Thyroid gland (tissue), 4 donors: ENCODE results near the gene DCP1B. TPM values are rescaled to one million over a fixed set of nuclear protein-coding genes. Genes with fewer than 3 reads are reported as not detected.
A peak's percentile ranks its signal among the peaks of the same experiment; 100 is the strongest.

ENCODE experiments used
- DNase-seq, 2 donors: peaks; one replicate each; pipeline ENCODE4 v3.0.0-alpha.2; 2019
- H3K27ac ChIP-seq, 3 donors: fragments of 200-600 bp; sonication (generic); 1 replicate in 2 of 3; 2 replicates in 1 of 3; pipeline ENCODE4 v1.5.1; 2016 to 2019; ENCODE audit warnings: mild to moderate bottlenecking in 1 of 3, moderate library complexity in 1 of 3
- H3K27me3 ChIP-seq: fragments of 200-600 bp; sonication (generic); one replicate; pipeline ENCODE4 v1.5.1; 2019
- H3K36me3 ChIP-seq, 2 donors: fragments of 200-600 bp; sonication (generic); one replicate each; pipeline ENCODE4 v1.5.1; 2016 to 2019
- H3K4me1 ChIP-seq, 2 donors: fragments of 200-600 bp; sonication (generic); one replicate each; pipeline ENCODE4 v1.5.1; 2017 to 2019
- H3K4me3 ChIP-seq, 3 donors: fragments of 200-600 bp; sonication (generic); replicated peaks in 1 of 3; 1 replicate in 2 of 3; 2 replicates in 1 of 3; pipeline ENCODE4 v1.5.1; 2016; ENCODE audit warnings: mild to moderate bottlenecking in 1 of 3
- H3K9me3 ChIP-seq: fragments of 200-600 bp; sonication (generic); one replicate; pipeline ENCODE4 v1.5.1; 2017
- CTCF ChIP-seq, 6 experiments: fragments of 200-600 bp in 3 of 6; fragments of 450-650 bp in 3 of 6; sonication (generic) in 3 of 6; IDR thresholded peaks; one replicate each; pipeline ENCODE4 v1.5.1; 2016 to 2019; ENCODE audit warnings: antibody characterized with exemption in 6 of 6, mild to moderate bottlenecking in 2 of 6, inconsistent platforms in 1 of 6, moderate library complexity in 1 of 6
- POLR2A ChIP-seq, 2 donors: fragments of 450-650 bp; IDR thresholded peaks; one replicate each; pipeline ENCODE4 v1.6.1; 2017; ENCODE audit warnings: antibody characterized with exemption in 2 of 2, mild to moderate bottlenecking in 2 of 2, moderate library complexity in 1 of 2
- WGBS, 2 donors: methylation state at CpG; one replicate each; pipeline ENCODE4 v1.1.5; 2017; 5-methylcytosine and 5-hydroxymethylcytosine counted together
- intact Hi-C: fragments of 100-400 bp; cut with DNase I; formaldehyde crosslinking; loops from one replicate; pipeline ENCODE4 v1.15.1; 2023
- total RNA-seq, 4 donors: library from RNA; depleted of rRNA; stranded (reverse); fragments of >200 nt; gene quantifications; one replicate each; pipeline ENCODE4 v1.2.3, GENCODE V29; 2016

The DCP1B gene
- total RNA-seq, 4 donors from 2014 or later: 20.1 to 22.9 (median 21.1) TPM

- H3K36me3 ChIP-seq: no peaks in the 10 kb centered on the region
- no peak overlapping the region for H3K4me3 ChIP-seq
- no peaks in the 10 kb centered on the region for H3K9me3 ChIP-seq
- peaks cover 16 to 40% of the 10 kb centered on the region in 2 donors for H3K4me1 ChIP-seq
- TF ChIP-seq CTCF (IDR thresholded peaks at IDR 0.05) (no peak), POLR2A (IDR thresholded peaks at IDR 0.05) (no peak)
- DNase-seq: no peak
- 74 to 80% methylated on average over 5 of the region's 5 CpGs for WGBS, 2 donors
- H3K27ac ChIP-seq: peak overlapping the region in 1 of 3 donors; percentile 1
- intact Hi-C loops: no loop called here
- no peaks in the 10 kb centered on the region for H3K27me3 ChIP-seq
These were observed 70.2 kb downstream of the DCP1B start for GRCh38 chr12:1934068-1934467.

GRCh38 chr12:1933342-1934051, 70.8 kb downstream of the DCP1B start:
- intact Hi-C loops: no loop called here
- H3K4me1 ChIP-seq: peaks cover 16 to 40% of the 10 kb centered on the region in 2 donors
- no peak for TF ChIP-seq POLR2A (IDR thresholded peaks at IDR 0.05)
- TF ChIP-seq CTCF (IDR thresholded peaks at IDR 0.05): no peak
- H3K27me3 ChIP-seq: no peaks in the 10 kb centered on the region
- H3K27ac ChIP-seq: peak overlapping the region; percentile 1 to 36 (median 33)
- WGBS, 2 donors: 47 to 56% methylated on average over 15 to 16 of the region's 16 CpGs
- H3K36me3 ChIP-seq: no peaks in the 10 kb centered on the region
- DNase-seq: peak; percentile 51
- no peak overlapping the region for H3K4me3 ChIP-seq
- H3K9me3 ChIP-seq: no peaks in the 10 kb centered on the region

- Histone ChIP-seq H3K4me3 (no peak overlapping the region), H3K4me1 (peaks cover 12 to 29% of the 10 kb centered on the region in 2 donors), H3K9me3 (no peaks in the 10 kb centered on the region), H3K27ac (peak overlapping the region in 2 of 3 donors; percentile 8 to 24), H3K36me3 (no peaks in the 10 kb centered on the region), H3K27me3 (no peaks in the 10 kb centered on the region)
- DNase-seq: peak; percentile 88 to 91
- WGBS, 2 donors: 15 to 42% methylated on average over 16 of the region's 16 CpGs
- intact Hi-C loops: no loop called here
- TF ChIP-seq POLR2A (IDR thresholded peaks at IDR 0.05): no peak
- TF ChIP-seq CTCF (IDR thresholded peaks at IDR 0.05): no peak
These were observed 71.9 kb downstream of the DCP1B start for GRCh38 chr12:1932264-1932777.

GRCh38 chr12:1931642-1932041, 72.6 kb downstream of the DCP1B start:
- Histone ChIP-seq H3K4me3 (no peak overlapping the region), H3K27me3 (no peaks in the 10 kb centered on the region), H3K4me1 (peaks cover 5 to 22% of the 10 kb centered on the region in 2 donors), H3K27ac (peak overlapping the region in 1 of 3 donors; percentile 24), H3K36me3 (no peaks in the 10 kb centered on the region), H3K9me3 (no peaks in the 10 kb centered on the region)
- TF ChIP-seq CTCF (IDR thresholded peaks at IDR 0.05) (no peak), POLR2A (IDR thresholded peaks at IDR 0.05) (no peak)
- intact Hi-C loops: no loop called here
- 93% methylated on average over 9 of the region's 9 CpGs for WGBS, 2 donors
- DNase-seq: no peak
